K562 (cell line): Measurements from ENCODE around the gene PIGQ. TPM values are rescaled to one million over a fixed set of nuclear protein-coding genes. Genes with fewer than 3 reads are reported as not detected.
A peak's percentile ranks its signal among the peaks of the same experiment; 100 is the strongest.

Source experiments
- CBFA2T3 ChIP-seq: fragments of 450-650 bp; IDR thresholded peaks from 2 replicates; pipeline ENCODE4 v1.6.1; 2017
- CREB3 ChIP-seq: fragments of 450-650 bp; conservative IDR thresholded peaks from 2 replicates; pipeline ENCODE4 v1.6.1; 2016; ENCODE audit warnings: missing genetic modification characterization, low read depth, mild to moderate bottlenecking, missing compliant biosample characterization, moderate library complexity
- ELF2 ChIP-seq: fragments of 250-450 bp; sonication (Bioruptor Pico); IDR thresholded peaks from 2 replicates; pipeline ENCODE4 v1.5.0; 2021; ENCODE audit warnings: mild to moderate bottlenecking
- ESRRA ChIP-seq: fragments of 450-650 bp; IDR thresholded peaks from 2 replicates; pipeline ENCODE4 v1.6.1; 2014; ENCODE audit warnings: low read depth, mild to moderate bottlenecking, moderate library complexity, borderline replicate concordance
- HNRNPL ChIP-seq: fragments of 200-400 bp; formaldehyde crosslinking; IDR thresholded peaks from 2 replicates; pipeline ENCODE4 v1.6.1; 2017; ENCODE audit warnings: low read depth, mild to moderate bottlenecking, low read length
- HNRNPLL ChIP-seq: fragments of 200-400 bp; formaldehyde crosslinking; IDR thresholded peaks from 2 replicates; pipeline ENCODE4 v1.6.1; 2017; ENCODE audit warnings: low read length, low read depth, mild to moderate bottlenecking; ENCODE audit not compliant: poor library complexity, severe bottlenecking
- NONO ChIP-seq, 2 experiments: fragments of 200-400 bp in 1 of 2; fragments of 450-650 bp in 1 of 2; formaldehyde crosslinking in 1 of 2; IDR thresholded peaks; 2 replicates each; pipeline ENCODE4 v1.6.1; 2017; ENCODE audit warnings: low read depth in 2 of 2, mild to moderate bottlenecking in 2 of 2, moderate library complexity in 2 of 2, low read length in 1 of 2
- NR2C1 ChIP-seq, 2 experiments: fragments of 450-650 bp; IDR thresholded peaks; 2 replicates each; pipeline ENCODE4 v1.6.1; 2017; ENCODE audit warnings: mild to moderate bottlenecking in 2 of 2, antibody characterized with exemption in 1 of 2, inconsistent platforms in 1 of 2, missing compliant biosample characterization in 1 of 2, missing genetic modification characterization in 1 of 2
- NR2C2 ChIP-seq, 2 experiments: fragments of 200-800 bp in 1 of 2; sonication (Bioruptor generic) in 1 of 2; sonication (generic) in 1 of 2; formaldehyde crosslinking in 1 of 2; IDR thresholded peaks; 2 replicates each; pipeline versions ENCODE4 v1.6.1 to v1.8.0; 2016 to 2022; ENCODE audit warnings: mild to moderate bottlenecking in 1 of 2, missing compliant biosample characterization in 1 of 2, missing genetic modification characterization in 1 of 2, missing genetic modification reagents in 1 of 2
- NR4A1 ChIP-seq, 2 experiments: fragments of 250-450 bp in 1 of 2; fragments of 450-650 bp in 1 of 2; sonication (Bioruptor Pico) in 1 of 2; IDR thresholded peaks; 2 replicates each; pipeline versions ENCODE4 v1.4.0 to v1.6.1; 2016 to 2020; ENCODE audit warnings: mild to moderate bottlenecking in 2 of 2, missing compliant biosample characterization in 1 of 2, missing genetic modification characterization in 1 of 2, moderate library complexity in 1 of 2
- PRPF4 ChIP-seq: fragments of 200-400 bp; formaldehyde crosslinking; IDR thresholded peaks from one replicate; pipeline ENCODE4 v1.6.1; 2017; ENCODE audit warnings: low read length, low read depth, mild to moderate bottlenecking; ENCODE audit not compliant: insufficient read depth, poor library complexity, severe bottlenecking
- SRSF1 ChIP-seq: fragments of 200-400 bp; formaldehyde crosslinking; IDR thresholded peaks from 2 replicates; pipeline ENCODE4 v1.6.1; 2017; ENCODE audit warnings: mild to moderate bottlenecking, low read depth, low read length, moderate library complexity
- TCFL5 ChIP-seq: fragments of 250-450 bp; sonication (Bioruptor Pico); conservative IDR thresholded peaks from 2 replicates; pipeline ENCODE4 v1.6.1; 2021; ENCODE audit warnings: mild to moderate bottlenecking, moderate library complexity, matching md5 sums
- TEAD4 ChIP-seq, 2 experiments: sonication (generic) in 1 of 2; formaldehyde crosslinking in 1 of 2; IDR thresholded peaks; 2 replicates each; pipeline versions ENCODE4 v1.6.1 to v1.8.0; 2012 to 2022; ENCODE audit warnings: borderline replicate concordance in 1 of 2, inconsistent platforms in 1 of 2, low read length in 1 of 2, mild to moderate bottlenecking in 1 of 2, missing genetic modification reagents in 1 of 2
- ZNF444 ChIP-seq: fragments of 250-450 bp; sonication (Bioruptor Pico); IDR thresholded peaks from 2 replicates; pipeline ENCODE4 v1.4.0; 2020; ENCODE audit warnings: mild to moderate bottlenecking, moderate library complexity
- ZNF583 ChIP-seq: fragments of 250-450 bp; sonication (Bioruptor Pico); IDR thresholded peaks from 2 replicates; pipeline ENCODE4 v1.4.0; 2020
- polyA plus RNA-seq, 8 experiments: library from polyadenylated mRNA; depleted of rRNA in 4 of 8; stranded (reverse) in 5 of 8; unstranded in 3 of 8; fragments of >200 nt; fragmentation: Nextera tagmentation in 2 of 8; fragmentation: Illumina TruSeq in 1 of 8; extraction: Ambion mirVana in 2 of 8; extraction: Trizol in 1 of 8; gene quantifications; 2 replicates each; pipeline versions ENCODE4 v1.2.1 to v1.2.3, GENCODE V29; 2011 to 2014; ENCODE audit warnings: inconsistent platforms in 1 of 8, missing spikeins in 1 of 8
- total RNA-seq, 7 experiments: library from RNA; depleted of rRNA in 6 of 7; stranded (reverse); fragments of >200 nt in 6 of 7; fragmentation: Illumina TruSeq in 2 of 7; extraction: Trizol in 2 of 7; gene quantifications; 2 replicates each; pipeline versions ENCODE4 v1.2.1 to v1.2.3, GENCODE V29; 2011 to 2021; ENCODE audit warnings: low replicate concordance in 1 of 7
- TF ChIP-seq, protein P1 (sequence below): fragments of 450-650 bp; IDR thresholded peaks from 2 replicates; pipeline ENCODE4 v1.6.1; 2017; ENCODE audit warnings: antibody characterized with exemption, mild to moderate bottlenecking
- TF ChIP-seq, protein P2 (sequence below), 2 experiments: fragments of 450-650 bp; conservative IDR thresholded peaks; 2 replicates each; pipeline ENCODE4 v1.6.1; 2017; ENCODE audit warnings: mild to moderate bottlenecking in 2 of 2, moderate library complexity in 2 of 2

Gene PIGQ
- total and polyA plus RNA-seq, 9 of the 15 experiments (the other 6 are each of a cell fraction or from before 2014, with no cell fraction given): 0.20 to 49.6 (median 11.7) TPM

DNA sequence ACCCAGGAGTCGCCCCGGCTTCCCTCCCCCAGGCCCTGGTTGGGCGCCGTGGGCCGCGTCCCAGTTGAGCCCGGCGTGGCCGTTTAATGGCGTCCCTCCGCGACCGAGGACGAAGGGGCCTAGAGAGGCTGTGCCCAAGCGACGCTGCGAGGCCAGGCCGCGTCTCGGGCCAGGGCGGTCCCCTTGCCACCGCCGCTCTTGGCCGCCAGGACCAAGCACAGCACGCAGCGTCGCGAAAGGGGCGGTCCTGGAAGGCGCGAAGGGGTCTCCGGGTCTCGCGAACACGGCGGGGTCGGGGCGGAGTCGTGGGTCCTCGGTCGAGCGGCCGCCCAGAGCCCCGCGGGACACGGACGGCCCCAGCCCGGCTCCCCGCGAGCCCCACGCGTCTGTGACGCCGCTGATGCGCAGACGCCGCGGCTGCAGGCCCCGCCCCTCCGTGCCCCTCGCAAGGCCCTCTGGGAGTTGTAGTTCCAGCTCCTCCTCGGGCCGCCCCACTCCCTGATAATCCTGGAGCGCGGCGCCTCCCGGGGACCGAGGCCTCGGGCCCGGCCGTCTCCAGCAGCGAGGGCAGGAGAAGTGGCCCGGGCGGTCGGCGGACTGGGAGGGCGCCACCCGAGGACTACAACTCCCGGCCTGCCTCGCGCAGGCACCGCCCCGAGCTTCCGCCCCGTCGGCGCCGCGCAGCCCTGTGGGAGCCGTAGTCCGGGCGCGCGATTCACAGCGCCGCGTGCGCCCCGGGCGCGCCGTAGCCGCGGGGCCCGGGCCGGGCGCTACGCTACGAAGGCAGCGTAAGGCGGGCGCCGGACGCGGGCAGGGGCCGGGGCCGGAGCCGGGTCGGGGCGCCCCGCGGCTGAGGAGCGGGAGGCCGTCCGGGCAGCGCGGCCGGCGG is 42.5 kb upstream of the PIGQ start, which contains the start of gene CAPN15 (continued):
- TF ChIP-seq CBFA2T3: no peak
- peak; percentile 98 for TF ChIP-seq HNRNPLL
- TF ChIP-seq NR4A1 (CRISPR knock-in tag; IDR thresholded peaks at IDR 0.05): no peak
- TF ChIP-seq NR4A1 (tag; IDR thresholded peaks at IDR 0.05): peak; percentile 88
- TF ChIP-seq NONO (IDR thresholded peaks at IDR 0.05; ENCODE audit: low read depth in 2 of 2, low read length in 1 of 2): peak in 1 of 2 experiments; percentile 67; a peak in 3 of 4 replicates
- TF ChIP-seq ESRRA: peak; percentile 31; the same call in 1 of the 2 replicates
- TF ChIP-seq HNRNPL: peak; percentile 92
- peak; percentile 84 for TF ChIP-seq ELF2 (CRISPR knock-in tag)
- TF ChIP-seq NR2C1 (IDR thresholded peaks at IDR 0.05): no peak; the same call in 1 of the 2 replicates
- TF ChIP-seq NR2C1 (tag; IDR thresholded peaks at IDR 0.05): peak; percentile 82
- no peak for TF ChIP-seq TEAD4 (IDR thresholded peaks at IDR 0.05; ENCODE audit: low read length)
- no peak for TF ChIP-seq TEAD4 (CRISPR knock-in tag; IDR thresholded peaks at IDR 0.05; ENCODE audit: borderline replicate concordance)
- no peak for TF ChIP-seq ZNF444 (CRISPR knock-in tag)
- TF ChIP-seq, protein P1, sequence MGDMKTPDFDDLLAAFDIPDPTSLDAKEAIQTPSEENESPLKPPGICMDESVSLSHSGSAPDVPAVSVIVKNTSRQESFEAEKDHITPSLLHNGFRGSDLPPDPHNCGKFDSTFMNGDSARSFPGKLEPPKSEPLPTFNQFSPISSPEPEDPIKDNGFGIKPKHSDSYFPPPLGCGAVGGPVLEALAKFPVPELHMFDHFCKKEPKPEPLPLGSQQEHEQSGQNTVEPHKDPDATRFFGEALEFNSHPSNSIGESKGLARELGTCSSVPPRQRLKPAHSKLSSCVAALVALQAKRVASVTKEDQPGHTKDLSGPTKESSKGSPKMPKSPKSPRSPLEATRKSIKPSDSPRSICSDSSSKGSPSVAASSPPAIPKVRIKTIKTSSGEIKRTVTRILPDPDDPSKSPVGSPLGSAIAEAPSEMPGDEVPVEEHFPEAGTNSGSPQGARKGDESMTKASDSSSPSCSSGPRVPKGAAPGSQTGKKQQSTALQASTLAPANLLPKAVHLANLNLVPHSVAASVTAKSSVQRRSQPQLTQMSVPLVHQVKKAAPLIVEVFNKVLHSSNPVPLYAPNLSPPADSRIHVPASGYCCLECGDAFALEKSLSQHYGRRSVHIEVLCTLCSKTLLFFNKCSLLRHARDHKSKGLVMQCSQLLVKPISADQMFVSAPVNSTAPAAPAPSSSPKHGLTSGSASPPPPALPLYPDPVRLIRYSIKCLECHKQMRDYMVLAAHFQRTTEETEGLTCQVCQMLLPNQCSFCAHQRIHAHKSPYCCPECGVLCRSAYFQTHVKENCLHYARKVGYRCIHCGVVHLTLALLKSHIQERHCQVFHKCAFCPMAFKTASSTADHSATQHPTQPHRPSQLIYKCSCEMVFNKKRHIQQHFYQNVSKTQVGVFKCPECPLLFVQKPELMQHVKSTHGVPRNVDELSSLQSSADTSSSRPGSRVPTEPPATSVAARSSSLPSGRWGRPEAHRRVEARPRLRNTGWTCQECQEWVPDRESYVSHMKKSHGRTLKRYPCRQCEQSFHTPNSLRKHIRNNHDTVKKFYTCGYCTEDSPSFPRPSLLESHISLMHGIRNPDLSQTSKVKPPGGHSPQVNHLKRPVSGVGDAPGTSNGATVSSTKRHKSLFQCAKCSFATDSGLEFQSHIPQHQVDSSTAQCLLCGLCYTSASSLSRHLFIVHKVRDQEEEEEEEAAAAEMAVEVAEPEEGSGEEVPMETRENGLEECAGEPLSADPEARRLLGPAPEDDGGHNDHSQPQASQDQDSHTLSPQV: peak; percentile 97
- no peak for TF ChIP-seq TCFL5 (CRISPR knock-in tag)
- TF ChIP-seq CREB3: peak; percentile 81
- TF ChIP-seq, protein P2, sequence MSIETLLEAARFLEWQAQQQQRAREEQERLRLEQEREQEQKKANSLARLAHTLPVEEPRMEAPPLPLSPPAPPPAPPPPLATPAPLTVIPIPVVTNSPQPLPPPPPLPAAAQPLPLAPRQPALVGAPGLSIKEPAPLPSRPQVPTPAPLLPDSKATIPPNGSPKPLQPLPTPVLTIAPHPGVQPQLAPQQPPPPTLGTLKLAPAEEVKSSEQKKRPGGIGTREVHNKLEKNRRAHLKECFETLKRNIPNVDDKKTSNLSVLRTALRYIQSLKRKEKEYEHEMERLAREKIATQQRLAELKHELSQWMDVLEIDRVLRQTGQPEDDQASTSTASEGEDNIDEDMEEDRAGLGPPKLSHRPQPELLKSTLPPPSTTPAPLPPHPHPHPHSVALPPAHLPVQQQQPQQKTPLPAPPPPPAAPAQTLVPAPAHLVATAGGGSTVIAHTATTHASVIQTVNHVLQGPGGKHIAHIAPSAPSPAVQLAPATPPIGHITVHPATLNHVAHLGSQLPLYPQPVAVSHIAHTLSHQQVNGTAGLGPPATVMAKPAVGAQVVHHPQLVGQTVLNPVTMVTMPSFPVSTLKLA (conservative IDR thresholded peaks at IDR 0.05): peak; percentile 66 to 85
- no peak for TF ChIP-seq SRSF1
- TF ChIP-seq ZNF583 (CRISPR knock-in tag): 0 out of 2 replicates have a peak, but pooled peaks have one; percentile 81
- no peak for TF ChIP-seq NR2C2 (CRISPR knock-in tag; IDR thresholded peaks at IDR 0.05)
- TF ChIP-seq NR2C2 (tag; IDR thresholded peaks at IDR 0.05): peak; percentile 93
- TF ChIP-seq PRPF4: no peak
